ENCODE results near the gene ETS2. TPM values are rescaled to one million over a fixed set of nuclear protein-coding genes. Genes with fewer than 3 reads are reported as not detected.

Gene ETS2
- total RNA-seq, 1 experiment from 2014 or later = 35.3 TPM

GRCh38 chr21:38798481-38798882, 7.2 kb upstream of the ETS2 start:
- no peak overlapping the region for H2BK5ac ChIP-seq (ENCODE audit: insufficient read length, low read length)
- H3K4me2 ChIP-seq (ENCODE audit: insufficient read depth, insufficient read length, low read length) = no peak overlapping the region
- H3K14ac ChIP-seq (ENCODE audit: insufficient read depth, low read length) = no peak overlapping the region; the same call in 1 of the 2 replicates
- H3K79me1 ChIP-seq (ENCODE audit: insufficient read depth, low read depth, low read length, poor library complexity, severe bottlenecking) = no peaks in the 10 kb centered on the region
- H2BK120ac ChIP-seq (ENCODE audit: low read depth, low read length, poor library complexity, severe bottlenecking) = no peak overlapping the region
- no peaks in the 10 kb centered on the region for H3K23me2 ChIP-seq (ENCODE audit: insufficient read length, low read depth, low read length, poor library complexity, severe bottlenecking)
- H2AFZ ChIP-seq (ENCODE audit: low read length) = no peak overlapping the region
- H3K23ac ChIP-seq (ENCODE audit: insufficient read length, low read depth, low read length) = no peak overlapping the region
- no peak overlapping the region for H3T11ph ChIP-seq (ENCODE audit: low read length)
- Mint-ChIP-seq H3K4me3 (no peak overlapping the region), H3K27me3 (ENCODE audit: low read depth) (peaks cover 6% of the 10 kb centered on the region; the same call in 1 of the 2 replicates), H3K9me3 (no peaks in the 10 kb centered on the region; a peak in 3 of 5 replicates), H3K27ac (no peak overlapping the region), H3K4me1 (peaks cover 12 to 16% of the 10 kb centered on the region in 2 experiments), H3K36me3 (ENCODE audit: insufficient read depth in 1 of 3, low read depth in 3 of 3) (no peaks in the 10 kb centered on the region; a peak in 1 of 7 replicates)
- H3K9ac ChIP-seq (ENCODE audit: extremely low read depth, insufficient read length, low read length) = no peak overlapping the region
- no peak overlapping the region for H3K18ac ChIP-seq (ENCODE audit: insufficient read length, low read depth, low read length)
- H2BK12ac ChIP-seq (ENCODE audit: insufficient read length, low read depth, low read length) = no peak overlapping the region
- H2BK20ac ChIP-seq (ENCODE audit: low read depth, low read length, poor library complexity, severe bottlenecking) = no peak overlapping the region
- H3K56ac ChIP-seq (ENCODE audit: insufficient read length, low read depth, low read length) = no peak overlapping the region
- no peak overlapping the region for H2BK15ac ChIP-seq (ENCODE audit: low read depth, low read length)
- H4K5ac ChIP-seq (ENCODE audit: insufficient read length, low read depth, low read length) = no peak overlapping the region
- no CpG with 5 or more reads among the region's 7 CpGs for WGBS (ENCODE audit: extremely low coverage, insufficient read length, low lambda C conversion rate)
- H3K4me1 ChIP-seq (ENCODE audit: insufficient read depth, low read length) = no peaks in the 10 kb centered on the region
- TF ChIP-seq, protein P1, sequence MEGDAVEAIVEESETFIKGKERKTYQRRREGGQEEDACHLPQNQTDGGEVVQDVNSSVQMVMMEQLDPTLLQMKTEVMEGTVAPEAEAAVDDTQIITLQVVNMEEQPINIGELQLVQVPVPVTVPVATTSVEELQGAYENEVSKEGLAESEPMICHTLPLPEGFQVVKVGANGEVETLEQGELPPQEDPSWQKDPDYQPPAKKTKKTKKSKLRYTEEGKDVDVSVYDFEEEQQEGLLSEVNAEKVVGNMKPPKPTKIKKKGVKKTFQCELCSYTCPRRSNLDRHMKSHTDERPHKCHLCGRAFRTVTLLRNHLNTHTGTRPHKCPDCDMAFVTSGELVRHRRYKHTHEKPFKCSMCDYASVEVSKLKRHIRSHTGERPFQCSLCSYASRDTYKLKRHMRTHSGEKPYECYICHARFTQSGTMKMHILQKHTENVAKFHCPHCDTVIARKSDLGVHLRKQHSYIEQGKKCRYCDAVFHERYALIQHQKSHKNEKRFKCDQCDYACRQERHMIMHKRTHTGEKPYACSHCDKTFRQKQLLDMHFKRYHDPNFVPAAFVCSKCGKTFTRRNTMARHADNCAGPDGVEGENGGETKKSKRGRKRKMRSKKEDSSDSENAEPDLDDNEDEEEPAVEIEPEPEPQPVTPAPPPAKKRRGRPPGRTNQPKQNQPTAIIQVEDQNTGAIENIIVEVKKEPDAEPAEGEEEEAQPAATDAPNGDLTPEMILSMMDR (conservative IDR thresholded peaks at IDR 0.05) = no peak
- H3K4ac ChIP-seq (ENCODE audit: low read depth, low read length) = no peak overlapping the region
- H4K91ac ChIP-seq (ENCODE audit: insufficient read length, low read depth, low read length) = no peak overlapping the region
- peaks cover 4% of the 10 kb centered on the region for H4K20me1 ChIP-seq (ENCODE audit: control insufficient read depth, insufficient read depth, insufficient read length)
- no peak overlapping the region for H4K8ac ChIP-seq (replicated peaks; ENCODE audit: insufficient read length, low read depth, low read length)
- DNase-seq = peak; percentile 57
- no peaks in the 10 kb centered on the region for H3K9me3 ChIP-seq (ENCODE audit: control insufficient read depth, low read depth, low read length)
- H3K27me3 ChIP-seq (ENCODE audit: insufficient read depth, low read length) = no peaks in the 10 kb centered on the region
- no peak overlapping the region for H2AK5ac ChIP-seq (ENCODE audit: insufficient read length, low read length)
- no peaks in the 10 kb centered on the region for H3K79me2 ChIP-seq (ENCODE audit: insufficient read depth, low read length)
- no peak overlapping the region for H3K27ac ChIP-seq (ENCODE audit: insufficient read length, low read depth, low read length)

Data from H9 (cell line).